ENCODE data around the gene SLFN11.

DNA sequence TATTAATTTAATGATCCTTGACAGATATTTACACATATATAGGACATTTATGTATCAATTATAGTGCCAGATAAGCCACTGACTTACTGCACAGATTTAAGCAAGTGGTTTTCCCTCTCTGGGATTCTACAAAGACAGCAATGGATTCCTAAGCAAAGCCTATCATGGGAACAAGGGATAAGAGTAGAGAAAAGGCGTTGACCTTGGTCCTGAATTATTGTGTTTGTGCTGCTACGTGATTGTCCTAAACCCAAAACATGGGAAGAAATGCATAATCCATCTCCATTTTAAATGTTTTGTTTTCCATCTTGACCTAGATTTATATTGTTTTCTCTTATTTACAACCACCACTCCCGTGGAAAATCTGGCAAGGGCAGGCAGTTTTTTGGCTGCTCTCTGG lies 14.0 kb downstream of the SLFN11 start:
- TF ChIP-seq POLR2AphosphoS5 (IDR thresholded peaks at IDR 0.05; ENCODE audit: borderline replicate concordance, low read depth, low read length) (no peak), EZH2 (IDR thresholded peaks at IDR 0.05) (no peak)

All from SK-N-MC (cell line).